ENCODE measurements around the gene NRP2. TPM values are rescaled to one million over a fixed set of nuclear protein-coding genes. Genes with fewer than 3 reads are reported as not detected.

The NRP2 gene
- total RNA-seq, 2 experiments from 2014 or later: 1.4 to 2.3 TPM

DNA sequence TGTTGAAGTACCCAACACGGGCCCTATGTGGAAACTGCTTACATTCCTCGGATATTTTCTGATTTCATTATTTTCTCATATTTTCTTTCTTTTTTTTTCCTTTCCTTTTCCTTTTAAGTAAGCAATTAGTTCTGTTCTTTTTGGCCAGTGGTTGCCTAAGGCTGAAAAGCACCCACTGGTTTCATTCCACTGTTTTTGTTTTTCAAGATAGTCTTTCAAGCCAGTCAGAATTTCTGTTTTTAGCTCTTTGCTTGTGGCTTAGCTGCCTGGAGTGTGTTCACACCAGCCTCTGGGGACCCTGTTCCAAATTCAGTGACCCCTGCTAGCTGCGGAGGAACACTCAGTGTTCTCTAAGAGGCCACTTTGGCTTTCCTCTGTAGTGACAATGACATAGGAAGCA, 73.6 kb downstream of the NRP2 start:
- CTCF ChIA-PET: no interaction called here
- Mint-ChIP-seq H3K27ac (no peak overlapping the region), H3K36me3 (ENCODE audit: low read depth) (no peaks in the 10 kb centered on the region), H3K4me1 (no peaks in the 10 kb centered on the region), H3K4me3 (no peak overlapping the region), H3K9me3 (no peaks in the 10 kb centered on the region), H3K27me3 (peaks cover 24% of the 10 kb centered on the region)
- DNase-seq: no peak
- POLR2A ChIA-PET: no interaction called here

DNA sequence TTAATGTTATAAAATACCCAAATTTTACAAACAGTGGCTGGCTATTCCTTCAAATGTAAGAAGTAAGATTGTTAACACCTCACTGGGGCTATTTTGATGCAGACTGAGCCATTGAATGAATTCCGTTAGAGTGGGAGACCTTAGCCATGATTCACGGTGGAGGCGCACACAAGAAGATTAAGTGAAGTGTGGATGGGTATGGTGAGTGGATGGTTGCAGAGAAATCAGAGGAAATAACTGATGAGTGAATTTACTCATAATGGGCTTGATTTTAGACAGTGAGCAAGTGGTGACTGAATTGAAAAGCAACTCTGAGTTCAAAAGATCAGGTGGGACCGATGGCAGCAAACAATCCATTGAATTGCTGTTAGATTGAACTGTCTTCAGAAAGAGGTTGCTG, 75.0 kb downstream of the NRP2 start:
- Mint-ChIP-seq H3K4me3 (no peak overlapping the region), H3K27me3 (peaks cover 27% of the 10 kb centered on the region), H3K9me3 (no peaks in the 10 kb centered on the region), H3K4me1 (no peaks in the 10 kb centered on the region), H3K27ac (no peak overlapping the region), H3K36me3 (ENCODE audit: low read depth) (no peaks in the 10 kb centered on the region)
- CTCF ChIA-PET: no interaction called here
- POLR2A ChIA-PET: no interaction called here
- DNase-seq: no peak

DNA sequence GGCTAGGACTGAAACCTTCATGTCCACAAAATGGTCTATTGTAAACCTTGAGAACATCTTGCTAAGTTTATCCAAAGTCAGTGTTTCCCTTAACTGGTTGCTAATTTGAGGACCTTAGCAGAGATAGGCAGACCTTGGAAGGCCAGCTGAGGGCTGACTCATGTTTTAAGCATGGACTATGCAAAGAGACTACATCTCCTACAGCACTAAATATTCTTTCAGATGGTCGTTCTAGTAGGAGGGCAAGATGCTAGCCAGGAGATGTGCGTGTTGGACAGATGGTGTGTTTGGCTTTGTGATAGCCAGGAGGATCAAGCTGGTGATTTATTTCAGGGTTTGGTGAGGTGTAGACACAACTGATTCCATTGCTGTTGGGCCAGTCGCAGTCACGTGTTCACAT, 75.8 kb downstream of the NRP2 start:
- POLR2A ChIA-PET: no interaction called here
- Mint-ChIP-seq H3K4me1 (no peaks in the 10 kb centered on the region), H3K36me3 (ENCODE audit: low read depth) (no peaks in the 10 kb centered on the region), H3K27me3 (peaks cover 25% of the 10 kb centered on the region), H3K4me3 (no peak overlapping the region), H3K9me3 (no peaks in the 10 kb centered on the region), H3K27ac (no peak overlapping the region)
- CTCF ChIA-PET: no interaction called here
- DNase-seq: no peak

- DNase-seq: no peak
- no peaks in the 10 kb centered on the region for H3K9me3 Mint-ChIP-seq
- ChIA-PET CTCF (interaction anchor here (0.7 to 1.0 kb wide), 2 partner anchors 9 to 1222 kb away, joined by 3 to 4 read pairs; no protein-coding TSS in a partner anchor), POLR2A (no interaction called here)
- peaks cover 28% of the 10 kb centered on the region for H3K27me3 Mint-ChIP-seq
- no peak overlapping the region for H3K4me3 Mint-ChIP-seq
- no peaks in the 10 kb centered on the region for H3K36me3 Mint-ChIP-seq (ENCODE audit: low read depth)
- H3K27ac Mint-ChIP-seq: no peak overlapping the region
- no peaks in the 10 kb centered on the region for H3K4me1 Mint-ChIP-seq
Observed at GRCh38 chr2:205758500-205758899, 76.2 kb downstream of the NRP2 start.

DNA sequence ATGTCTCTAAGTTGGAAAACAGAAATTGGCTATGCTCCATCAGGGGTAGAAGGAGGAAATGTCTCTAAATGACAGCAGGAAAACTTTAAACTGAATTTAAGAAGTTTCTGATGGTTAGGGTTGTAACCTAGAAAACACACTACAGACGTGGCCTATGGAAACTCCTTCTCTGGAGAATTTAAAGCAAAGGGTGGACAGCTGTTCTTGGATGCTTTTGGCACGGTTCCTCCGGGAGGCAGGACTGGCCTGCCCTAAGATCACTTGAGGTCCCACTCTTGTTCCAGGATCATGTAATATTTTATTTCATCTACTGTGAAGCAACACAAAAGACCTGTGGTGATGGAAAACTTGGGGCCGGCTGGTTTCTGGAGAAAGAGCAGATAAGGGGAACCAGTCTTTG, 77.0 kb downstream of the NRP2 start:
- Mint-ChIP-seq H3K27me3 (peaks cover 28% of the 10 kb centered on the region), H3K27ac (no peak overlapping the region), H3K4me1 (no peaks in the 10 kb centered on the region), H3K4me3 (no peak overlapping the region), H3K36me3 (ENCODE audit: low read depth) (no peaks in the 10 kb centered on the region), H3K9me3 (no peaks in the 10 kb centered on the region)
- POLR2A ChIA-PET: no interaction called here
- CTCF ChIA-PET: interaction anchor here (0.7 to 1.0 kb wide), 2 partner anchors 8 to 1223 kb away, joined by 3 to 4 read pairs; no protein-coding TSS in a partner anchor
- no peak for DNase-seq

DNA sequence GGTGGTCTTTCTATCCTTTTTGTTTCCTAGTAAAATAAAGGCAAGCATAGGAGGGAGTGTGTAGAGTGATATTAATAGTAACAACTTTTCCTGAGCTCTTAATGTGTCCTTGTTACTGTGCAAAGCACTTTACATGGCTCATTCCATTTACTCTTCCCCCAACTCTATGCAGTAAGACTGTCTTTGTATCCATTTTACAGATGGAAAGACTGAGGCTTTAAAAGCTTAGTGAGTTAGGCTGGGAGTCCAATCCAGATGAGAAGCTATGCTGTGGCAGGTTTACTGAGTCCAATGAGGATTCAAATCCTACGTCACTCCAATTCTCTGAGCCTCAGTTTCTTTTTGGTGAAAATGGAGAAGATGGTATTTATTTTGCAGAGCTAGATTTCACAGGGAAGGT, 77.4 kb downstream of the NRP2 start:
- DNase-seq: no peak
- POLR2A ChIA-PET: no interaction called here
- H3K36me3 Mint-ChIP-seq (ENCODE audit: low read depth): no peaks in the 10 kb centered on the region
- no peak overlapping the region for H3K4me3 Mint-ChIP-seq
- H3K9me3 Mint-ChIP-seq: no peaks in the 10 kb centered on the region
- H3K4me1 Mint-ChIP-seq: no peaks in the 10 kb centered on the region
- no peak overlapping the region for H3K27ac Mint-ChIP-seq
- CTCF ChIA-PET: no interaction called here
- peaks cover 24% of the 10 kb centered on the region for H3K27me3 Mint-ChIP-seq

DNA sequence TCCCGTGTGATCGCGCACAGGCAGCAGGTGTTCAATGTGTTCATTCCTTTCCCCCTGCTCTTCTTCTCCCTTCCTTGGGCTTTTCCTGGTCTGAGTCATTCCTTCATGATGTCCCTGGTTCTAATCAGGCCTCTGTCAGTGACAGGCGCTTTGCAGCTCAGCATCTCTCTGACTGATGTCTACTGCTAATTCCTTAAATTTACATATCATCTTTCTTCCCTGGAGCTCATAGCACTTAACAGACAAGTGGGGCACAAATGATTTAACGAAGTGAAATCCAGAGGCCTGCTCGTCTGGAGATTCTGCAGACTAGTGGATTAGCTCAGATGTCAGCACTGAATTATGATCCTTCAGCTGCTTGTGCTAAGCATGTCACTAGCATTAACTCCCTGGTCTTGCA, 77.9 kb downstream of the NRP2 start:
- Mint-ChIP-seq H3K36me3 (ENCODE audit: low read depth) (no peaks in the 10 kb centered on the region), H3K27ac (no peak overlapping the region), H3K27me3 (peaks cover 22% of the 10 kb centered on the region), H3K9me3 (no peaks in the 10 kb centered on the region), H3K4me3 (no peak overlapping the region), H3K4me1 (no peaks in the 10 kb centered on the region)
- no peak for DNase-seq
- ChIA-PET CTCF (no interaction called here), POLR2A (no interaction called here)

DNA sequence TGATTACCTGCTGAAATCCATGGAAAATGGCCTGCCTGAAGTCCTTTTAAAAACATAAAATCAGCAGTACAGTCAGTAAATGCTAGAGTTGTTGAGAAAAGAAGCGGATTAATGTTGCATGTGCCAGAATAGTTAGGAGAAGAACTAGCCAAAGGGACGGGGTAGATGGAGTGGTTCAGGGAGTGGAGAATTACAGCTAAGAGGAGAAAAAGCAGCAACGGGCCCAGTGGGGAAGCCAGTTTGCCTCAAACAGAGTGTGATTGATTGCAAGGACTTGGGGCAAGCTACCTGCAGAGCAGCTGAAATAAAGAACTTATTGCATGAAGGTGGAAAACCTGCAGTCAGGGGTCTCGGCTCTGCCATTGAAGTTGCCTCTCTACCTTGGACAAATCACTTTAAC, 79.1 kb downstream of the NRP2 start:
- Mint-ChIP-seq H3K27me3 (peaks cover 24% of the 10 kb centered on the region), H3K36me3 (ENCODE audit: low read depth) (no peaks in the 10 kb centered on the region), H3K27ac (no peak overlapping the region), H3K4me3 (no peak overlapping the region), H3K9me3 (no peaks in the 10 kb centered on the region), H3K4me1 (no peaks in the 10 kb centered on the region)
- ChIA-PET POLR2A (no interaction called here), CTCF (no interaction called here)
- no peak for DNase-seq

DNA sequence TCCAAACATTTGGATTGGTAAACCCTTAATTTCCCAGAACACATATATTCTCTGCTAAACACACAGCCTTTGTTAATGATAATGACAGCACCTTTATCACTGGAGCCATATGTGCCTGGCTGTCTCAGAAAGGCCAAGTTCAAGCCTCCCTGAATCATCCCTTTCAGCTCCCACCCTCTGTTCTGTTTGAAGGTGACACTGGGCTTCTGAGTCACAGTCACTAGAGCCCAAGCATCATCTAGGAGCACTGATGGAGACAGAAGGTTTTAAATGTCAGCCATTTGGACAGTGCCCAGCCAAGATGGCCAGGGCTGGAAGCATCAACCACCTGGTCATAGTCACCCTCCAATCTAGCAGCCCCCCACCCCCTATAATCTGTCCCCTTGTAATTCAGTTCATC, 80.6 kb downstream of the NRP2 start:
- CTCF ChIA-PET: no interaction called here
- Mint-ChIP-seq H3K4me3 (no peak overlapping the region), H3K9me3 (no peaks in the 10 kb centered on the region), H3K27ac (no peak overlapping the region), H3K27me3 (peaks cover 23% of the 10 kb centered on the region), H3K4me1 (no peaks in the 10 kb centered on the region), H3K36me3 (ENCODE audit: low read depth) (no peaks in the 10 kb centered on the region)
- DNase-seq: no peak
- POLR2A ChIA-PET: no interaction called here

DNA sequence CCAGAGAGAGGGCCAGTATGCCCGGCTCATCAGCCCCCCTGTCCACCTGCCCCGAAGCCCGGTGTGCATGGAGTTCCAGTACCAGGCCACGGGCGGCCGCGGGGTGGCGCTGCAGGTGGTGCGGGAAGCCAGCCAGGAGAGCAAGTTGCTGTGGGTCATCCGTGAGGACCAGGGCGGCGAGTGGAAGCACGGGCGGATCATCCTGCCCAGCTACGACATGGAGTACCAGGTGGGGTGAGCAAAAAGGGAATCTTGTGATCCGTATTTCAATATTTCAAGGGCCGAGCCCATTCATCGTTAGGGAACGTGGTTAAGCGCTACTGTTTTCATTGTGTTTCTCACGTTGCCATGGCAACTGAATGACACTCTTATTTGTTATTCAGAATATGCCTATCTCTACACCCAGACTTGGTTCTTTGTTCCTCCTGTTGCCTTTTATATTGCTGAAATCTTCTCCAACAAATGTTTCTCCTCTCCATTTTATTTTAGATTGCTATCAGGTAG, 81.5 kb downstream of the NRP2 start:
- H3K36me3 Mint-ChIP-seq (ENCODE audit: low read depth): no peaks in the 10 kb centered on the region
- H3K27ac Mint-ChIP-seq: no peak overlapping the region
- peaks cover 23% of the 10 kb centered on the region for H3K27me3 Mint-ChIP-seq
- ChIA-PET CTCF (no interaction called here), POLR2A (no interaction called here)
- no peak overlapping the region for H3K4me3 Mint-ChIP-seq
- DNase-seq: peak; percentile 18
- no peaks in the 10 kb centered on the region for H3K9me3 Mint-ChIP-seq
- H3K4me1 Mint-ChIP-seq: no peaks in the 10 kb centered on the region

DNA sequence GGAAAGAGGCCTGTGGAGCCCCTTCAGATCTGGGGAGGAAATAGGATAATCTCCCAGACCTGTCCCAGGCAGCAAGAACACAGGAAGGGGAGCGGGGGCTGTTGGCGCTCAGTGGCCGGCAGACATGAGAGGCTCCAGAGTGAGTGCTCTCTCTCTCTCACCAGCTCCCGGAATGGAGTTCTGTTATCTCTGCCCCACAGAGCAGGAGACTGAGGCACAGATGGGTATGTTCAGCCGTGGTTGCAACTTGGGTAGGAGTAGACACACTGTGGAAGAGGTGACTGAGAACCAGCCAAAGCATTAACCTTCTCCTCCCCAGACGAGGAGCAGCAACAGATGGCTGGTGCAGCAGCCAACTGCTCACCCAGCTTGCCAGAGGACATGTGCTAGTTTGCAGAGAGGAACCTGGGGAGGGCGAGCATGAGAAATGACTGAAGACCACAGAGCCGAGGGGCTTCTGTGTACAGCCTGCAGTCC, 82.0 kb downstream of the NRP2 start:
- ChIA-PET CTCF (no interaction called here), POLR2A (no interaction called here)
- Mint-ChIP-seq H3K9me3 (no peaks in the 10 kb centered on the region), H3K4me3 (no peak overlapping the region), H3K4me1 (no peaks in the 10 kb centered on the region), H3K27me3 (peaks cover 27% of the 10 kb centered on the region), H3K27ac (no peak overlapping the region), H3K36me3 (ENCODE audit: low read depth) (no peaks in the 10 kb centered on the region)
- DNase-seq: no peak

DNA sequence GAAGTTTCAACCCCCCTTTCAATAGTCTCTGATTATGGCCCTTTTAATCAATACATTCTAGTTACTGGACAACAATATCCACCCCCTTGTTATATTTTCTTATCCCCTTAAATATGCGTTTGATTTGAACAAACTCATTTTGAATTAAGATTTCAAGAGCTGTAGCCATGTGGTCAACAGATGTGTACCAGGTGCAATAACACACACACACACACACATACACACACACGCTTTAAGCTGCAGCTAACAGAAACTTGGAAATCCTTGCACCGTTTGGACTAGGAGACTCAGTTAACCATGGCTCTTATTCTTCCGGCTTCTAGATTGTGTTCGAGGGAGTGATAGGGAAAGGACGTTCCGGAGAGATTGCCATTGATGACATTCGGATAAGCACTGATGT, 82.8 kb downstream of the NRP2 start:
- DNase-seq: no peak
- POLR2A ChIA-PET: no interaction called here
- H3K9me3 Mint-ChIP-seq: no peaks in the 10 kb centered on the region
- CTCF ChIA-PET: no interaction called here
- no peaks in the 10 kb centered on the region for H3K4me1 Mint-ChIP-seq
- no peak overlapping the region for H3K4me3 Mint-ChIP-seq
- H3K27ac Mint-ChIP-seq: no peak overlapping the region
- peaks cover 31% of the 10 kb centered on the region for H3K27me3 Mint-ChIP-seq
- H3K36me3 Mint-ChIP-seq (ENCODE audit: low read depth): no peaks in the 10 kb centered on the region

GRCh38 chr2:205766779-205767359, 84.6 kb downstream of the NRP2 start:
- Mint-ChIP-seq H3K4me3 (no peak overlapping the region), H3K4me1 (no peaks in the 10 kb centered on the region), H3K27ac (no peak overlapping the region), H3K27me3 (peaks cover 34% of the 10 kb centered on the region), H3K36me3 (ENCODE audit: low read depth) (no peaks in the 10 kb centered on the region), H3K9me3 (no peaks in the 10 kb centered on the region)
- peak; percentile 58 for DNase-seq
- POLR2A ChIA-PET: no interaction called here
- CTCF ChIA-PET: interaction anchor here (0.7 to 1.6 kb wide), 4 partner anchors 8 to 1180 kb away, joined by 3 to 4 read pairs (median 4); no protein-coding TSS in a partner anchor

DNA sequence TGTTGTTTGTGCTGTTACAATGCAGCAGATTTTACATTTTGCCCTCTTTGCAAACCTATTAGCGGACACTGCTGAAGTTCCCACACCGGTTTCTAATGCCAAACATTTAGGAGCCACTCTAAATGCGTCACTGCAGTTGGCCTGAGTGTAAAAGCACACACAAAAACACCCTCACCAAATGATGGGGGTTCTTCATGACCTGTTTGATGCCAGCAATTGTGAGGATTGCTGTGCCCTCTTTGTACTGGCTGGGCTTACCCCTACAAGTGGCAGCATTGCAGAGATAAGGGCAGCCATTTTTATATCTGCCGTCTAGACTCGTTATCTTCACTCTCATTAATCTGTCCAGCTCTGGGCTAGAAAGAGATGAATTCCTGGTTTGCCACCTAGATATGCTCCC, 85.3 kb downstream of the NRP2 start:
- POLR2A ChIA-PET: no interaction called here
- peaks cover 35% of the 10 kb centered on the region for H3K27me3 Mint-ChIP-seq
- no peaks in the 10 kb centered on the region for H3K4me1 Mint-ChIP-seq
- no peak for DNase-seq
- no peak overlapping the region for H3K4me3 Mint-ChIP-seq
- no peaks in the 10 kb centered on the region for H3K9me3 Mint-ChIP-seq
- H3K36me3 Mint-ChIP-seq (ENCODE audit: low read depth): no peaks in the 10 kb centered on the region
- CTCF ChIA-PET: interaction anchor here (0.7 to 1.6 kb wide), 4 partner anchors 9 to 1181 kb away, joined by 3 to 4 read pairs (median 4); no protein-coding TSS in a partner anchor
- no peak overlapping the region for H3K27ac Mint-ChIP-seq

Measured in activated CD4-positive, alpha-beta memory T cell treated with anti-CD3 and anti-CD28 coated beads, Interleukin-2, amount 10 ng/mL, durations not matched to agents 7 days and 5 days (primary cell).